Heart left ventricle (tissue), 16 donors: ENCODE measurements around the gene NUMB. TPM values are rescaled to one million over a fixed set of nuclear protein-coding genes. Genes with fewer than 3 reads are reported as not detected.

ENCODE experiments used
- ATAC-seq, 4 donors: fragments of 200-7000 bp; cut with Tn5 transposase; one replicate each; pipeline ENCODE4 v1.9.1; 2020 to 2022; ENCODE audit warnings: moderate library complexity in 4 of 4, mild to moderate bottlenecking in 3 of 4, moderate number of reproducible peaks in 1 of 4
- DNase-seq, 5 donors: peaks; one replicate each; pipeline ENCODE4 v3.0.0-alpha.2; 2020
- H3K27ac ChIP-seq, 12 donors: fragments of 200-600 bp; sonication (generic) in 4 of 12; one replicate each; pipeline versions ENCODE4 v1.5.0 to v1.8.0; 2016 to 2022; ENCODE audit warnings: mild to moderate bottlenecking in 2 of 12
- H3K27me3 ChIP-seq, 9 donors: fragments of 200-600 bp; sonication (generic) in 2 of 9; one replicate each; pipeline versions ENCODE4 v1.5.1 to v1.8.0; 2016 to 2022; ENCODE audit warnings: mild to moderate bottlenecking in 3 of 9
- H3K36me3 ChIP-seq, 9 donors: fragments of 200-600 bp; sonication (generic) in 2 of 9; one replicate each; pipeline versions ENCODE4 v1.5.0 to v1.8.0; 2018 to 2022; ENCODE audit warnings: mild to moderate bottlenecking in 2 of 9
- H3K4me1 ChIP-seq, 12 donors: fragments of 200-600 bp; sonication (generic) in 4 of 12; one replicate each; pipeline versions ENCODE4 v1.5.0 to v1.8.0; 2016 to 2022; ENCODE audit warnings: mild to moderate bottlenecking in 3 of 12
- H3K4me3 ChIP-seq, 12 donors: fragments of 200-600 bp; sonication (generic) in 4 of 12; one replicate each; pipeline versions ENCODE4 v1.5.0 to v1.8.0; 2017 to 2022; ENCODE audit warnings: mild to moderate bottlenecking in 9 of 12, moderate library complexity in 4 of 12
- H3K9me3 ChIP-seq, 12 donors: fragments of 200-600 bp; sonication (generic) in 4 of 12; one replicate each; pipeline versions ENCODE4 v1.5.0 to v1.8.0; 2016 to 2022; ENCODE audit warnings: mild to moderate bottlenecking in 1 of 12
- POLR2A ChIP-seq, 2 donors: fragments of 450-650 bp; IDR thresholded peaks; one replicate each; pipeline ENCODE4 v1.6.1; 2017; ENCODE audit warnings: antibody characterized with exemption in 2 of 2, mild to moderate bottlenecking in 2 of 2, moderate library complexity in 2 of 2
- WGBS, 4 donors: extraction: QIAGEN DNeasy Blood & Tissue Kit in 2 of 4; methylation state at CpG; one replicate each; pipeline versions ENCODE4 v1.1.5 to v1.1.7; 2013 to 2018; 5-methylcytosine and 5-hydroxymethylcytosine counted together
- intact Hi-C, 10 donors: fragments of 100-400 bp; cut with DNase I; formaldehyde crosslinking; loops; one replicate each; pipeline versions ENCODE4 v1.11.1 to v1.14.2; 2022
- polyA plus RNA-seq, 2 donors: library from polyadenylated mRNA; stranded (reverse); fragments of 200-250 nt; gene quantifications; one replicate each; pipeline ENCODE4 v1.2.3, GENCODE V29; 2013
- total RNA-seq, 9 donors: library from RNA; depleted of rRNA in 2 of 9; stranded (reverse); fragments of >200 nt in 2 of 9; fragmentation: NEBNext Ultra II Directional in 3 of 9; extraction: Animal tissue kit (Norgen Biotek cat#: 25700) in 3 of 9; gene quantifications; one replicate each; pipeline versions ENCODE4 v1.1.0 to v1.2.4, GENCODE V29; 2016 to 2023
- TF ChIP-seq, protein P1 (sequence below), 12 donors: fragments of 200-600 bp; sonication (generic) in 4 of 12; IDR thresholded peaks; one replicate each; pipeline versions ENCODE4 v1.5.0 to v1.8.0; 2018 to 2022; ENCODE audit warnings: antibody characterized with exemption in 12 of 12, mild to moderate bottlenecking in 5 of 12
- donor health status: ischemic (EF 13 %, LVEDD 7.1; RV severe dilation, severe dysfunction).
- donor health status: healthy with polysubstance abuse.
- donor health status: DM: no; HTN: yes; CAD: no.
- donor health status: DM: no; HTN: no; CAD: no.
- donor health status: ischemic (EF 25% LVEDD 6.9; RV normal size, moderate dysfunction).
- donor health status: ischemic (EF 25% LVEDD 5.7; RV mildly dilated, moderate dysfunction).
- donor health status: healthy.
- donor health status: DM: yes; HTN: yes; CAD: no.
- donor health status: ischemic (EF 35%, LVEDD 5.7; RV mildly dilated, moderate dysfunction).
- donor health status: nonischemic (EF 11% LVEDD 7.7; RV severe dilation, severe dysfunction).
- donor health status: DM: yes; HTN: yes; CAD: no.
- donor health status: PGD.
- donor health status: ischemic (EF 29% LVEDD 5.4; RV normal size, mild dysfunction).
- donor health status: nonischemic (EF 23%, LVEDD 6.1; RV moderate dilation, normal function).

Gene NUMB
- total and polyA plus RNA-seq, 11 donors: 18.2 to 59.1 (median 34.9) TPM

DNA sequence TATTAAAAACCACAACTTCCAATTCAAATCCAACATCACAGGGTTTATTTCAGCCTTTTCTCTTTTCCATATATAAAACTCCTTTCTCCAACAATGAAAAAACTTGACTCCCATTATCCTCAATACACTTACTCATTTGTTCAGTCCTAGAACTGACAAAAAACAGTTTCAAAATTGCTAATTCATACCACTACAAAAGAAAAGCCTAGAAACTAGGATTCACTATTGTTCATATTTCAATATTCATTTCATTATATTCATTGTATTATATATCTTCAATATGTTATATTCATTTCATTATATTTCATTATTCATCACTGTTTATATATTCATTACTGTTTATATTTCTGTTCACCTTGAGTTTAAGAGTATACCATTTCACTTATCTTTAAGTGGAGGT, 85.8 kb downstream of the NUMB start:
- no peak for DNase-seq
- H3K27me3 ChIP-seq: no peaks in the 10 kb centered on the region
- no peak overlapping the region for H3K27ac ChIP-seq
- peaks cover 0 to 14% (median 0%) of the 10 kb centered on the region in 12 donors for H3K4me1 ChIP-seq
- peaks cover 0 to 8% (median 0%) of the 10 kb centered on the region in 12 donors for H3K9me3 ChIP-seq
- H3K36me3 ChIP-seq: no peaks in the 10 kb centered on the region
- intact Hi-C loops: no loop called here
- ATAC-seq: no peak
- no peak overlapping the region for H3K4me3 ChIP-seq
- TF ChIP-seq POLR2A (IDR thresholded peaks at IDR 0.05): no peak
- TF ChIP-seq, protein P1, sequence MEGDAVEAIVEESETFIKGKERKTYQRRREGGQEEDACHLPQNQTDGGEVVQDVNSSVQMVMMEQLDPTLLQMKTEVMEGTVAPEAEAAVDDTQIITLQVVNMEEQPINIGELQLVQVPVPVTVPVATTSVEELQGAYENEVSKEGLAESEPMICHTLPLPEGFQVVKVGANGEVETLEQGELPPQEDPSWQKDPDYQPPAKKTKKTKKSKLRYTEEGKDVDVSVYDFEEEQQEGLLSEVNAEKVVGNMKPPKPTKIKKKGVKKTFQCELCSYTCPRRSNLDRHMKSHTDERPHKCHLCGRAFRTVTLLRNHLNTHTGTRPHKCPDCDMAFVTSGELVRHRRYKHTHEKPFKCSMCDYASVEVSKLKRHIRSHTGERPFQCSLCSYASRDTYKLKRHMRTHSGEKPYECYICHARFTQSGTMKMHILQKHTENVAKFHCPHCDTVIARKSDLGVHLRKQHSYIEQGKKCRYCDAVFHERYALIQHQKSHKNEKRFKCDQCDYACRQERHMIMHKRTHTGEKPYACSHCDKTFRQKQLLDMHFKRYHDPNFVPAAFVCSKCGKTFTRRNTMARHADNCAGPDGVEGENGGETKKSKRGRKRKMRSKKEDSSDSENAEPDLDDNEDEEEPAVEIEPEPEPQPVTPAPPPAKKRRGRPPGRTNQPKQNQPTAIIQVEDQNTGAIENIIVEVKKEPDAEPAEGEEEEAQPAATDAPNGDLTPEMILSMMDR (IDR thresholded peaks at IDR 0.05): no peak

DNA sequence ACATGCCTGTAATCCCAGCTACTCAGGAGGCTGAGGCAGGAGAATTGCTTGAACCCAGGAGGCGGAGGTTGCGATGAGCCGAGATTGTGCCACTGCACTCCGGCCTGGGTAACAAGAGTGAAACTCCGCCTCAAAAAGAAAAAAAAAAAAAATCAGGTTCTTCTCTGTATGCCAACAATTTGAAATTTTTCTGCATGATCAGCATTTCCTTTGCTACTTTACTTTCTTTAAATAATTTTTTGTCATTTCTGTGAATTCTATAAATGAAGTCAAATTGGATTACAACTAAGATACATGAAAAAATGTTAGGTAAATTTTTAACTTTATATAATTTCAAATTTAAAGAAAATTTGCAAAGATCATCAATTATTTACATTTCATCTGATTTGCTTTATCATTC, 87.8 kb downstream of the NUMB start:
- ATAC-seq (no peak), DNase-seq (no peak)
- Histone ChIP-seq H3K27ac (no peak overlapping the region), H3K4me3 (no peak overlapping the region), H3K9me3 (no peaks in the 10 kb centered on the region), H3K27me3 (no peaks in the 10 kb centered on the region), H3K36me3 (peaks cover 0 to 4% (median 0%) of the 10 kb centered on the region in 9 donors), H3K4me1 (peaks cover 0 to 9% (median under 1%) of the 10 kb centered on the region in 12 donors)
- WGBS, 4 donors: 79 to 98% (median 89%) methylated on average over 5 of the region's 5 CpGs
- no peak for TF ChIP-seq POLR2A (IDR thresholded peaks at IDR 0.05)
- TF ChIP-seq, protein P1 (IDR thresholded peaks at IDR 0.05): no peak
- intact Hi-C loops: no loop called here

DNA sequence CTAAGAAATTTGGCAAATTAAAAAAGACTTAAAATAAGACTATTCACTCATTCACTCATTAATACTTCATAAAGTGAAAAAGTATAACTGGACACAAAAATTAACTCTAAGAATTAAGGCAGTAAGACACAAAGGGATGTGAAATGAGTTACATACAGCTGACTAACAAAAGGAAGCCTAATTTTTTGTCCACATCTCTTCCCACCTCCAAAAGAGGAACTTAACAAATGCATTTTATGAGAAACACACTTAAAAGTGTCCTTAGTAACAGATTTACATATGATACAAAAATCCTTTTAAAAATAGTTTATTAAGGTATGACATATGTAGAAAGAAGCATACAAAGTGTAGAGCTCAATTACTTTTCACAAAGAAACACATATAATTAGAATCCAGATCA, 88.9 kb downstream of the NUMB start:
- H3K9me3 ChIP-seq: no peaks in the 10 kb centered on the region
- DNase-seq: no peak
- no peaks in the 10 kb centered on the region for H3K27me3 ChIP-seq
- intact Hi-C loops: no loop called here
- ATAC-seq: no peak
- H3K27ac ChIP-seq: no peak overlapping the region
- H3K4me1 ChIP-seq: peaks cover 0 to 10% (median 1%) of the 10 kb centered on the region in 12 donors
- TF ChIP-seq, protein P1 (IDR thresholded peaks at IDR 0.05): no peak
- no peak for TF ChIP-seq POLR2A (IDR thresholded peaks at IDR 0.05)
- no peak overlapping the region for H3K4me3 ChIP-seq
- peaks cover 0 to 8% (median 0%) of the 10 kb centered on the region in 9 donors for H3K36me3 ChIP-seq

DNA sequence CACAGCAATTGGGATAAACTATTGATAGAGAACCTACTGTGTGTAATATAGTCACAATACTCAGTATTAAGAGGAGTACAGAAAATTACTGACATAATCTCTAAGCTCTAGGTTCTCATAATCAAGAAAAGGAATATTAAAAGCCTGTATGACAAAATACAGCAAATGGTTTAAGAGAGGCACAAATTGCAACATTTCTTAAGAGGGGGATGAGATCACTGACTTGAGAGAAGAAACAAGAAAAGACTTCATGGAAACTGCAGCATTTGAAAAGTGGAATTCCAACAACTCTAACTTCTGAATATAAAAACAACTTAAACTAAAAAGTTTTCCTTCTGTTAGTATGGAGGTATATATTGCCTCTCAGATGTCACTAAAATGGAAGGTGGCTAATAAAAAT, 89.7 kb downstream of the NUMB start:
- H3K4me1 ChIP-seq: peaks cover 0 to 10% (median 1%) of the 10 kb centered on the region in 12 donors
- H3K36me3 ChIP-seq: peaks cover 0 to 9% (median 0%) of the 10 kb centered on the region in 9 donors
- DNase-seq (no peak), ATAC-seq (no peak)
- no peaks in the 10 kb centered on the region for H3K27me3 ChIP-seq
- H3K4me3 ChIP-seq: no peak overlapping the region
- H3K27ac ChIP-seq: no peak overlapping the region
- intact Hi-C loops: no loop called here
- H3K9me3 ChIP-seq: no peaks in the 10 kb centered on the region
- no peak for TF ChIP-seq POLR2A (IDR thresholded peaks at IDR 0.05)
- TF ChIP-seq, protein P1 (IDR thresholded peaks at IDR 0.05): no peak
